ENCODE measurements around the gene IFIT2.

The IFIT2 gene

DNA sequence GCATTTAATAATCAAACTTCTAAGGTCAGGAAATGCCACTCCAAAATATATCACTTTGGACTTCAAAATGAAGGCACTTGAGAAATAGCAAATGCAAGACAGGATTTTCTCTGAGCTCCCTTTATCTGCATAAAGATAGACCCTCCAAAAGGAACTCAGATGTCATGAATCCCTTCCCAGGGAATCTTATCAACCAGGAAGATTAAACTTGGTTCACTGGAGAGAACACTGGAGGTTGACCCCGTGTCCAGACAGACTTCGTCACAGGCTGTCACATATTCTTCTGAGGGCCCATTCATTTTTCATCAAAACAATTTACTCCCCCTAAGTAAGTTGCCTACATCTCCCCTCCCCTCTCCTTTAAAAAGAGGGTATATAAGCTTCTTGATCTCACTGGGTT lies 47.1 kb downstream of the IFIT2 start:
- TF ChIP-seq, protein P1, sequence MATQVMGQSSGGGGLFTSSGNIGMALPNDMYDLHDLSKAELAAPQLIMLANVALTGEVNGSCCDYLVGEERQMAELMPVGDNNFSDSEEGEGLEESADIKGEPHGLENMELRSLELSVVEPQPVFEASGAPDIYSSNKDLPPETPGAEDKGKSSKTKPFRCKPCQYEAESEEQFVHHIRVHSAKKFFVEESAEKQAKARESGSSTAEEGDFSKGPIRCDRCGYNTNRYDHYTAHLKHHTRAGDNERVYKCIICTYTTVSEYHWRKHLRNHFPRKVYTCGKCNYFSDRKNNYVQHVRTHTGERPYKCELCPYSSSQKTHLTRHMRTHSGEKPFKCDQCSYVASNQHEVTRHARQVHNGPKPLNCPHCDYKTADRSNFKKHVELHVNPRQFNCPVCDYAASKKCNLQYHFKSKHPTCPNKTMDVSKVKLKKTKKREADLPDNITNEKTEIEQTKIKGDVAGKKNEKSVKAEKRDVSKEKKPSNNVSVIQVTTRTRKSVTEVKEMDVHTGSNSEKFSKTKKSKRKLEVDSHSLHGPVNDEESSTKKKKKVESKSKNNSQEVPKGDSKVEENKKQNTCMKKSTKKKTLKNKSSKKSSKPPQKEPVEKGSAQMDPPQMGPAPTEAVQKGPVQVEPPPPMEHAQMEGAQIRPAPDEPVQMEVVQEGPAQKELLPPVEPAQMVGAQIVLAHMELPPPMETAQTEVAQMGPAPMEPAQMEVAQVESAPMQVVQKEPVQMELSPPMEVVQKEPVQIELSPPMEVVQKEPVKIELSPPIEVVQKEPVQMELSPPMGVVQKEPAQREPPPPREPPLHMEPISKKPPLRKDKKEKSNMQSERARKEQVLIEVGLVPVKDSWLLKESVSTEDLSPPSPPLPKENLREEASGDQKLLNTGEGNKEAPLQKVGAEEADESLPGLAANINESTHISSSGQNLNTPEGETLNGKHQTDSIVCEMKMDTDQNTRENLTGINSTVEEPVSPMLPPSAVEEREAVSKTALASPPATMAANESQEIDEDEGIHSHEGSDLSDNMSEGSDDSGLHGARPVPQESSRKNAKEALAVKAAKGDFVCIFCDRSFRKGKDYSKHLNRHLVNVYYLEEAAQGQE (IDR thresholded peaks at IDR 0.05; ENCODE audit: insufficient read depth in 1 of 2, low read depth in 2 of 2, low read length in 2 of 2), result no peak
- no peak for TF ChIP-seq FOXP2 (optimal IDR thresholded peaks at IDR 0.05; ENCODE audit: borderline replicate concordance, extremely low read depth, extremely low read length, insufficient read depth)
- TF ChIP-seq TAF1 (IDR thresholded peaks at IDR 0.05; ENCODE audit: borderline replicate concordance, insufficient read depth, low read length), result no peak

DNA sequence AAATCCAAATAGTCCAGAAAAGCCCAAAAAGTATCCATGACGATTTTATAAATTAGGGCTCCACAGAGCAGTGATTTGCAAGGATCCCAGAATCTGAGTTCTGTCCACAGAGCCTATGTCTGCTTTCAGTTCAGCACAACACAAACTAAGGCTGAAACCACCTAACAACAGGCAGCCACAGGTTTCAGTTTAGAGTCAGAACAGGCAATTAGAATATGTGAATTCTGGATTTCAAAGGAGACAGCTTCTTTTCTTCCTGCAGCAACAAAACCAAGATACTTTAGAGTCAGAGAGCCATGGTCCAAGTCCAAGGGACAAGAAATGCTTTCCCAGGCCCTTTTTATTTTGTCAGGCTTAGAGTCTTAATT lies 49.5 kb downstream of the IFIT2 start:
- TF ChIP-seq TAF1 (IDR thresholded peaks at IDR 0.05; ENCODE audit: borderline replicate concordance, insufficient read depth, low read length) (no peak), FOXP2 (optimal IDR thresholded peaks at IDR 0.05; ENCODE audit: borderline replicate concordance, extremely low read depth, extremely low read length, insufficient read depth) (no peak), SIN3A (IDR thresholded peaks at IDR 0.05; ENCODE audit: borderline replicate concordance, insufficient read depth, low read length) (no peak), POLR2AphosphoS5 (IDR thresholded peaks at IDR 0.05; ENCODE audit: low read depth, low read length) (no peak)
- TF ChIP-seq, protein P1 (IDR thresholded peaks at IDR 0.05; ENCODE audit: insufficient read depth in 1 of 2, low read depth in 2 of 2, low read length in 2 of 2), result no peak

DNA sequence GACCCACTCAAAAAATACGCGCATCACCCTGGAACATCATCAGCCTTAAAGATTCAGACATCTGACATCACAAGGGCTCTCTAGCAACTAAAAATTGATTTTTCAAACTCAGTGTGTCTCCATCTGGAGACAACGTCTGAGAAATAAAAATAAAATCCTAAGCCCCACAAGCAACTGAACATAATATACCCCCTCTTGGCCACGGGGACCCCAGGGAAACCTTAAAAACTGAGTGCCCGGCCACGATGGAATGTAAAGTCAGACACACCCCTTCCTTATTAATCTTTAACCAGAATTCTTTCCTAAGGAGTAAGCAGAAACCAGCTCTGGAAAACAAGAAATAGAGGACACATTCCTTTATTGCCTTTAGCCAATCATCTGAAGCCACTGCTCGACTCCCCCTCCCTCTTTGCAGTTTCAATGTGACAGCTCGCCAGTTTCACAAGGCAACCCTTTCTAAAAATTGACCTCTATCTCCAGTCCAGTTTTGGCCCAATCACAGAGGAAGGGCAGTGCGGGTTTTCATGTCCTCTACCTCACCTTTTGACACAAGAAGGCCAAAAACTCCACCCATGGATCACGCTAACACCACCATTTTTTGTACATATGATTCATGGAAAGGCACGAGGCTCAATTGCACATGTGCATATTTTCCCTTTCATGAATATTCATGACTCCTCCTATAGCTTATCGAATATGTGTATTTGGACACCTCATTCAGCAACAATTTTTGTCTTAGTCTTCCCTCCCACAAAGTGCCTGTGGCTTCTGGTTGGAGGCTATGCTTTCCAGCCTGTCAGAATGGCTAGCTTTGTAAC lies 50.1 kb downstream of the IFIT2 start:
- TF ChIP-seq SIN3A (IDR thresholded peaks at IDR 0.05; ENCODE audit: borderline replicate concordance, insufficient read depth, low read length) (no peak), TAF1 (IDR thresholded peaks at IDR 0.05; ENCODE audit: borderline replicate concordance, insufficient read depth, low read length) (no peak), POLR2AphosphoS5 (IDR thresholded peaks at IDR 0.05; ENCODE audit: low read depth, low read length) (no peak), FOXP2 (optimal IDR thresholded peaks at IDR 0.05; ENCODE audit: borderline replicate concordance, extremely low read depth, extremely low read length, insufficient read depth) (no peak)
- TF ChIP-seq, protein P1 (IDR thresholded peaks at IDR 0.05; ENCODE audit: insufficient read depth in 1 of 2, low read depth in 2 of 2, low read length in 2 of 2), result no peak

DNA sequence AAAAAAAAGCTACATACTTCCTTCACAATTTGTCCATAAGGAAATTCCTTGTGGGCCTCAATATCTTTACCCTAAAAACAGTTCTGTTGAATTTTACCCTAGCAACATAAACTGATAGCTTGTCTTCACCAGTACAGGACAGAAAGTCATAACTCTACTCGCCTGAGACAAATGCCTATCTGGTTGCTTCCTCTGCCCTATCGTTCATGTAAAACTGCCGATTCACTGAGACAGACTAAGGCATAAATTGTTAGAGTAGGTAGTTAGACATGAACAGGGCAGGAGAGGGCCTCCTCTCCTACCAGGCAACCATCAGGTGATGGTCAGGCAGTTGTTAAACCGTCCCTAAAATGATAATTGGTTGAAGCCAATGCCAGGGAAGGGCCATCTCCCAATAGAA lies 51.0 kb downstream of the IFIT2 start:
- TF ChIP-seq POLR2AphosphoS5 (IDR thresholded peaks at IDR 0.05; ENCODE audit: low read depth, low read length), result no peak
- TF ChIP-seq, protein P1 (IDR thresholded peaks at IDR 0.05; ENCODE audit: insufficient read depth in 1 of 2, low read depth in 2 of 2, low read length in 2 of 2), result no peak

DNA sequence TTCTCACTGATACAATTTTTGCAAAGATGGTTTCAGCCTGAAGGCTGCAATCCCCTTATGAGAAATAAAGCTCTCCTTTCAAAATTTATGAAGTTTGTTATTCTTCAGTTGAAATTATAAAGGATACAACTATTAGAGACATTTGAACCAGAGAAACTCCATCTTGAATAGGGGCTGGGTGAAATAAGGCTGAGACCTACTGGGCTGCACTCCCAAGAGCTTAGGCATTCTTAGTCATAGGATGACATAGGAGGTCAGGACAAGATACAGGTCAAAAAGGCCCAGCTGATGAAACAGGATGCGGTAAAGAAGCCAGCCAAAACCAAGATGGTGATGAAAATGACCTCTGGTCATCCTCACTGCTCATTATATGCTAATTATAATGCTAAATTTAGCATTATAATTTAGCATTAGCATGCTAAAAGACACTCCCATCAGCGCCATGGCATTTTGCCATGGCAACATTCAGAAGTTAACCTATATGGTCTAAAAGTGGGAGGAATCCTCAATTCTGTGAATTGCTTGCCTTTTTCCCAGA lies 53.6 kb downstream of the IFIT2 start:
- TF ChIP-seq, protein P1 (IDR thresholded peaks at IDR 0.05; ENCODE audit: insufficient read depth in 1 of 2, low read depth in 2 of 2, low read length in 2 of 2), result no peak
- no peak for TF ChIP-seq SIN3A (IDR thresholded peaks at IDR 0.05; ENCODE audit: borderline replicate concordance, insufficient read depth, low read length)
- no peak for TF ChIP-seq TAF1 (IDR thresholded peaks at IDR 0.05; ENCODE audit: borderline replicate concordance, insufficient read depth, low read length)
- no peak for TF ChIP-seq POLR2AphosphoS5 (IDR thresholded peaks at IDR 0.05; ENCODE audit: low read depth, low read length)
- no peak for TF ChIP-seq FOXP2 (optimal IDR thresholded peaks at IDR 0.05; ENCODE audit: borderline replicate concordance, extremely low read depth, extremely low read length, insufficient read depth)

Data from PFSK-1 (cell line).